ENCODE measurements around the gene PARN.
A peak's percentile ranks its signal among the peaks of the same experiment; 100 is the strongest.
"Not testable (repeated sequence)": the region's sequence is repeated elsewhere in the genome, so short reads cannot be mapped to it uniquely, and the experiment has no call there.

The PARN gene

DNA sequence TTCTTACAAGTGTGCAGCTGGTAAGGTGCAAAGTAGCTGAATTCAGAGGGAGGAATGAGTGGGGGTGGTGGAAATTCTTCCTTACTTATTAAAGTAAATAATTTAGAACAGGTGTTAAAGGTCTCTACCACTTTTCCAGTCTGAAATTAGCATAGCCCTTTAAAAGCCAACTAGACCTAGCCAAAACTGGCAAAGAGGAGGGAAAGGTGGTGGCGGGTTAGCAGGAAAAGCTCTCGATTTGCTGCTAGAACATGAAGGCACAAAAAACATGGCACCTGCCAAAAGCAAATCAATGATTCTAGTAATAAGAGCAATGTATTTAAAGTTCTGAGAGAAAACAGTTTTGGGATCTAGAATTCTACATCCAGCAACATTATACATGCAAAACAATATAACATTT, 157.7 kb downstream of the PARN start:
- DNase-seq (ENCODE audit: low read depth): no peak

DNA sequence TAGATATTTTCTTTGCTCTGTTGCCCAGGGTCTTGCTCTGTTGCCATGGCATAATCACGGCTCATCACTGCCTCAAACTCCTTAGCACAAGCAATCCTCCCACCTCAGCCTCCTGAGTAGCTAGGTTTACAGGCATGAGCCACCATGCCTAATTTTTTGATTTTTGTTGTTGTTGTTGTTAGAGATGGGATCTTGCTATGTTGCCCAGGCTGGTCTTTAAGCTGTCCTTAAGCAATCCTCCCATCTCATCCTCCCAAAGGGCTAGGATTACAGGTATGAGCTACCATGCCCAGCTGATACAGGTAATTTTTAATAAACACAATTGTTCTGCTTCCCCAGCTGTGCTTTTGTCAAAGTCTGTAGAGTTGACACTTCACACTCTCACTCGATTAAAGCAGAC, 159.3 kb downstream of the PARN start:
- DNase-seq (ENCODE audit: low read depth): no peak

DNA sequence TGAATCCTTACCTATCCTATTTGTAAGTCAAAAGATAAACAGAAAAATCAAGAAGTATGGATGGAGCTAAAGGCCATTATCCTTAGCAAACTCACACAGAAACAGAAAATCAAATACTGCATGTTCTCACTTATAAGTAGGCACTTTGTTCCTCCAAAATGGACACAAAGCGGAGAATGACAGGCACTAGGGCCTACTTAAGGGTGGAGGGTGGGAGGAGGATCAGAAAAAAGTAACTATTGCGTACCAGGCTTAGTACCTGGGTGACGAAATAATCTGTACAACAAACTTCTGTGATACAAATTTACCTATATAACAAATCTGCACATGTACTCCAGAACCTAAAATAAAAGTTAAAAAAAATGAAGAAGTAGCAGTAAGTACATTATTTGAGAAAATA, 164.3 kb downstream of the PARN start:
- DNase-seq (ENCODE audit: low read depth): no peak

- no peak for DNase-seq (ENCODE audit: low read depth)
These were observed 165.3 kb downstream of the PARN start for GRCh38 chr16:14464796-14465195.

GRCh38 chr16:14464192-14464591, 165.9 kb downstream of the PARN start:
- DNase-seq (ENCODE audit: low read depth): no peak

GRCh38 chr16:14462811-14463210, 167.2 kb downstream of the PARN start:
- no peak for DNase-seq (ENCODE audit: low read depth)

DNA sequence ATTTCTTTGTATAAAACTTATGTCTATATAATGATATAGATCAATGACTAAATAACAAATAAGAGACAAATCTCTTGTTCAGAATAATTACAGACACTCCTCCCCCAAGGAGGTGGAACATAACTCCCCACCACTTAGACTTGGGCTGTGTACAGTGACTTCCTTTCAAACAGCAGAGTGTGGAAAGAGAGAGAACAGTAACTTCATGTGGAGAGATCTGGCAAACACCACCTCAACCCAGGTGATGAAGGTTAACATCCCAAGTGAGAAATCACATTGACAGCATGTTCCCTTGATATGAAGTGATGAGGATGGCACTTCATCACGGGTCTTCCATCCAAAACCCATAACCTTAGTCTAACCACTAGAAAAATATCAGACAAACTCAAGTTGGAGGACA, 169.3 kb downstream of the PARN start:
- DNase-seq (ENCODE audit: low read depth): no peak

GRCh38 chr16:14458576-14458975, 171.5 kb downstream of the PARN start:
- no peak for DNase-seq (ENCODE audit: low read depth)

- no peak for DNase-seq (ENCODE audit: low read depth)
These were observed 173.1 kb downstream of the PARN start for GRCh38 chr16:14456793-14457481.

DNA sequence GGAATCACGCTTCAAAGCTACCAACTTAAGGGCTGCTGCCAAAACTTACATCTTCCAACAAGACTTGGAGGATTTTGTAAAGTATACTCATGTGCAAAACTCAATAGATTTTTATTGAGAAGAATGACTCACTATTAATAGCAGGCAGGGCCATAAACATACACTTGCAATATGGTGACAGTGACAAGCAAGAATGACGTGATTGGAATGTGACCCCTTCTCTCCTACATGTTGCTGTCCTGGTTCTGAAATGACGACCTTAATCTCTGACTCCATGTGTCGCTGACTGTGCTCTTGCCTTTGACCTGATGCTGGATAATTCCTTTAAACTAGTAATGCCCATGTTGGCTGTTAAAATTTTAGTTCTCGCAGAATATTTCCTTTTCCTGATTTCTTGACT, 174.5 kb downstream of the PARN start:
- DNase-seq (ENCODE audit: low read depth): no peak

- no peak for DNase-seq (ENCODE audit: low read depth)
These were observed 175.7 kb downstream of the PARN start for GRCh38 chr16:14454391-14454790.

- peak; percentile 9 for DNase-seq (ENCODE audit: low read depth)
These were observed 178.0 kb downstream of the PARN start for GRCh38 chr16:14452066-14452465.

GRCh38 chr16:14450846-14451245, 179.2 kb downstream of the PARN start:
- DNase-seq (ENCODE audit: low read depth): no peak

GRCh38 chr16:14449790-14450480, 180.1 kb downstream of the PARN start:
- no peak for DNase-seq (ENCODE audit: low read depth)

DNA sequence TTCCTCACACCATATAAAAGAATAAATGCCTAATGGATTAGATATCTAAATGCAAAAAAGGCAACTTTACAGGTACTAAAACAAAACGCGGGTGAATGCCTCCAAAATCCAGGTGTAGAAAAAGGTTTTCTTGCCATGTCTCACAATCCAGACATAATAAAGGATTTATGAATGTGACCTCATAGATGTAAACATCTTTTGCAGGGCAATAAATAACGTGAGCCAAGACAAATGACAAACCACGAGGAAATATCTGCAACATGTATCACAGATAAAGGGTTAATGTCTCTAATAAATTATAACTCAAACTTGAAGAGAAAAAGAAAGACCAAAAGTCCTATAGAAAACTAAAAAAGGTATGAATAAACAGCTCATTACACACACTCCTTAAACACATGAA, 180.7 kb downstream of the PARN start:
- DNase-seq (ENCODE audit: low read depth): no peak

GRCh38 chr16:14448879-14449278, 181.2 kb downstream of the PARN start:
- DNase-seq (ENCODE audit: low read depth): no peak

- no peak for DNase-seq (ENCODE audit: low read depth)
These were observed 182.3 kb downstream of the PARN start for GRCh38 chr16:14447783-14448182.

GRCh38 chr16:14446796-14447195, 183.3 kb downstream of the PARN start:
- no peak for DNase-seq (ENCODE audit: low read depth)

DNA sequence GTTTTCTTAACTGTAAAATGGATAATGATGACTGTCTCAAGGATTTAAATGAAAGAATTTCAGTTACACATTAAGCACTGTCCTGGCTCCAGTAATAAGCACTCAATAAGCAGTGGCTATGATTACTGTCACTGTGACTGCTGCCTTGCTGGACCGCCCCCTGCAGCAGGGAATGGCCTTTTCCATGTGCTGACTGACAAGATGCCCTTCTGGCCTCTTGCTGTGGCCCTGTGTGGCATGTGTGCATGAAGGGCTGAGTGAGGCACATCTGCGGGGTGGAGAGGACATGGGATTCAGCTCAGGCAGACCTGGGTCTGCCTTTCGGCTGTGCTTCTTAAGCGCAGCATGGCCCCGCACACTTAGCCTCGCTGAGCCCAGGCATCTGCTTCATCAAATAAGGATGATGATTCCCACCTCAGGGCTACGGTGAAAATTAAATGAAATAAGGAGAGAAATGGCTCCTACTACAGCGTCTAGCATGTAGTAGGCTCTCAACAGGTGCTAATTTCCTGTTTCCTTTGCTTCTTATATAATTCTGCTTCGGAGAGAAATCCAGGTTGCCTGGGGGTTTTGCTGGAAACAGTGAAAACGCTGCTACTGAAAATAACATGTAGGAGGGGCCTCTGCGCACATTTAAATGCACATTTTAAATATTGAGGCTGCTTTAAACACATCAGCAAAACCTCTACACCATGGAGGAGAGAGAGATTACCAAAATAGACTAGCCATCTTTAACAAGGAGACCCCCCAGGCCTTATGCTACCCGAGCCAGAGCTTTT, 183.9 kb downstream of the PARN start:
- DNase-seq (ENCODE audit: low read depth): no peak

- DNase-seq (ENCODE audit: low read depth): no peak
These were observed 184.9 kb downstream of the PARN start for GRCh38 chr16:14444979-14445810.

DNA sequence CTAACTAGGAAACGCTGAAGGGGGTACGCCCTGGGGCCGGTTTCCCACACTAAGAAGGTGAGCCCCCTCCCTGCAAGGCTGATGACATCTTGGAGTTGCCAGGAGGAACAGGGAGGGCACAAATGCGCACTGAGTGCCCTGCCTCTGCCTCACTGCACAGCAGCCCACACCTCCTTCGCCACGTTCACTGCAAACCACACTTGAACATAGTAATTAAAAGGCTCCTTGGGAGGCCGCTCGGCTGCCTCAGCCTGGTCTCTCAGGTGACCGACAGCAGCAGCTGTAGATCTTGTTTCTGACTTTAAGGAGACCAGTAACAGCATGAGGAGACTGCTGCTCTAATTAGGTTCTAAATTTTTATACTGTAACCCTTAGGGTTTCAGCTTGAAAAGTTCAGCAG, 188.5 kb downstream of the PARN start:
- DNase-seq (ENCODE audit: low read depth): not testable (repeated sequence)

GRCh38 chr16:14438256-14438655, 191.8 kb downstream of the PARN start:
- no peak for DNase-seq (ENCODE audit: low read depth)
